RWPE2 (cell line): Measurements from ENCODE around the gene PROM2.

Experiments
- ATAC-seq: fragments of 200-7000 bp; cut with Tn5 transposase; 3 replicates; pipeline ENCODE4 v1.9.1; 2021; ENCODE audit warnings: low read depth
- DNase-seq: peaks from one replicate; pipeline ENCODE4 v3.0.0-alpha.2; 2020; ENCODE audit warnings: low spot score
- H3K27ac ChIP-seq: fragments of 450-650 bp; 2 replicates; pipeline ENCODE4 v1.5.1; 2017; ENCODE audit warnings: mild to moderate bottlenecking; ENCODE audit not compliant: poor library complexity, severe bottlenecking
- H3K27me3 ChIP-seq: fragments of 250-450 bp; sonication (Bioruptor Pico); 2 replicates; pipeline ENCODE4 v1.5.1; 2021; ENCODE audit warnings: mild to moderate bottlenecking, moderate library complexity; ENCODE audit not compliant: insufficient read depth, poor library complexity, severe bottlenecking
- H3K36me3 ChIP-seq: fragments of 250-450 bp; sonication (Bioruptor Pico); 2 replicates; pipeline ENCODE4 v1.5.1; 2020; ENCODE audit warnings: low read depth, mild to moderate bottlenecking, moderate library complexity
- H3K4me1 ChIP-seq: fragments of 250-450 bp; sonication (Bioruptor Pico); 2 replicates; pipeline ENCODE4 v1.5.1; 2021; ENCODE audit warnings: mild to moderate bottlenecking, moderate library complexity; ENCODE audit not compliant: insufficient read depth, poor library complexity, severe bottlenecking
- H3K4me3 ChIP-seq: fragments of 250-450 bp; sonication (Bioruptor Pico); 2 replicates; pipeline ENCODE4 v1.5.1; 2021; ENCODE audit warnings: mild to moderate bottlenecking, moderate library complexity; ENCODE audit not compliant: severe bottlenecking
- H3K9me3 ChIP-seq: fragments of 250-450 bp; sonication (Bioruptor Pico); 2 replicates; pipeline ENCODE4 v1.5.1; 2021; ENCODE audit warnings: mild to moderate bottlenecking, moderate library complexity; ENCODE audit not compliant: severe bottlenecking
- TF ChIP-seq, protein P1 (sequence below): fragments of 450-650 bp; IDR thresholded peaks from one replicate; pipeline ENCODE4 v1.5.1; 2017; ENCODE audit warnings: mild to moderate bottlenecking, moderate library complexity; ENCODE audit not compliant: poor library complexity, severe bottlenecking

Gene PROM2

DNA sequence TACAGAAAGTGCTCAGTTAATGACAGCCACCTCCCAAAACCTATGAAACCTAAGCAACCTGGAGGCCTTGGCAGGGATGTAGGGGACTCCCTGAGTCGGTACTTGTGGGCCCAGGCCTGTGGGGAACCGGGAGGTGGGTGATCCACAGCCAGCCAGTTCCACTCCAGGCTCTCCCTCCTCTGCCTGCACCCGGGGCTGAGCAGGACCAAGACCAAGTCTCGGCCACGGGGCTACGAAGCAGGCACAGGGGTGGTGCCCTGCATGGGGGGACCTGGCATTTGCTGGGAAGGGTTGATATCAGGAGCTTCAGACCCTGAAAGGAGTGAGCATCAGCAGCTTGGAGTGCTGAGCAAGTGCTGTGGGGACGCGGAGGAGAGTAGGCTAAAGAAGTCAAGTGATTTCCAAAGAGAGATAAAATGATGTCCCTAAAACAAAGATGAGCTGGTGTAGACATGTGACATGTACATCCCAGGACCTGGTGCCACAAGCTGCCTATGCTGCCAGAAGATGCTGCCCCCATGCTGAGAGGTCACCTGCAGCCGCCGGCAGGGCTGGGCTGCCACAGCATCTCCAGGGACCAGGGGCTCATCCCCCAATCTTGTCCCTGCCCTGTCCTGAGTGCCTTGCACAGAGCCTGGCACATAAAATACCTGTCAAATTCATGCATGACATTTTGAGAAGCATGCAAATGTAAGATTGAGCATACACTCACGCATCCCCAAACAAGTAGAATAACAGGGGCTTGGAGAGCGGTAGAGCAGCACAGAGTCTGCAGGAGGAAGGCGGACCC is 44.4 kb downstream of the PROM2 start:
- TF ChIP-seq, protein P1, sequence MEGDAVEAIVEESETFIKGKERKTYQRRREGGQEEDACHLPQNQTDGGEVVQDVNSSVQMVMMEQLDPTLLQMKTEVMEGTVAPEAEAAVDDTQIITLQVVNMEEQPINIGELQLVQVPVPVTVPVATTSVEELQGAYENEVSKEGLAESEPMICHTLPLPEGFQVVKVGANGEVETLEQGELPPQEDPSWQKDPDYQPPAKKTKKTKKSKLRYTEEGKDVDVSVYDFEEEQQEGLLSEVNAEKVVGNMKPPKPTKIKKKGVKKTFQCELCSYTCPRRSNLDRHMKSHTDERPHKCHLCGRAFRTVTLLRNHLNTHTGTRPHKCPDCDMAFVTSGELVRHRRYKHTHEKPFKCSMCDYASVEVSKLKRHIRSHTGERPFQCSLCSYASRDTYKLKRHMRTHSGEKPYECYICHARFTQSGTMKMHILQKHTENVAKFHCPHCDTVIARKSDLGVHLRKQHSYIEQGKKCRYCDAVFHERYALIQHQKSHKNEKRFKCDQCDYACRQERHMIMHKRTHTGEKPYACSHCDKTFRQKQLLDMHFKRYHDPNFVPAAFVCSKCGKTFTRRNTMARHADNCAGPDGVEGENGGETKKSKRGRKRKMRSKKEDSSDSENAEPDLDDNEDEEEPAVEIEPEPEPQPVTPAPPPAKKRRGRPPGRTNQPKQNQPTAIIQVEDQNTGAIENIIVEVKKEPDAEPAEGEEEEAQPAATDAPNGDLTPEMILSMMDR = no peak
- no peaks in the 10 kb centered on the region for H3K27me3 ChIP-seq
- H3K4me3 ChIP-seq = no peak overlapping the region
- no peaks in the 10 kb centered on the region for H3K9me3 ChIP-seq
- H3K36me3 ChIP-seq = no peaks in the 10 kb centered on the region
- peaks cover 18% of the 10 kb centered on the region for H3K4me1 ChIP-seq
- H3K27ac ChIP-seq = no peak overlapping the region
- DNase-seq (no peak), ATAC-seq (no peak)

DNA sequence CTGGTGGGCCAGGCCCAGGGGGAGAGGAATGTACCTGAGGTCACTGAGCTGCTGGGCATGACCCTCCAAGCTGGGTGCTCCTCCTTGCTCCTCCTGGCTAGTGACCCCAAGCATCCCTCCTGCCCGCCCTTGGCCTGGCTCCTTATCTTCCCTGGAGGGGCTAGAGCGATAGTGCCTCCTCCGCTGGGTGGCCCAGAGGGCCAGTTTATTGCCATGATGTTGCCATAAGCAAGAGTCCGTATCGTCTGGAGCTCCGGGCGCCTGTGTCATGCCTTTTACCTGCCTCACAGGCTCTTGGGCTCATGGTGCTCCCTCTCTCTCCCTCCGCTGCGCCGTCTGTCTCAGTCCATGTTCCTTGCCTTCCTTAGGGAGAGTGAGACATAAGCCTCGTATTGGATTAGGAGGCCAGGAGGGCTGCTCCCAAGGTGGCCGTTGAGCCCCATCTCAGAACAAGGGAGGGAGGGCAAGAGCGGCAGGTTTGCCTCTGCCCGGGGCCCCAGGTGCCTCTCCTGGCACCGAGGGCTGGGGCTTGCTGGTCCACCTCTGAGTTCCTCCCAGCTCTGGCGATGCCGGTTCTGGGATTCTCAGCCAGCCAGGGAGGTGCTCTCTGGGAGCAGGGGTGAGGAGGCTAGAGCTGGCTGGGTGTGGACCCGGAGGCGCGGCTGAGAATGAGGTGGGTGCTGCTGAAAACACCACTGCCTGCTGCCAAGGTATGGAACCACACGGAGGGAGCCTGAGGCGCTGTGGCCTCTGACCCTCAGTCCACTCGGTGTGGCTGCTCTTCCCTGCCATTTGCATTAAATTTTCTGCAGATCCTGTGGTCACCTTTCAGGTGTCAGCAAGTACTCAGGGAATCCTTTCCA is 45.5 kb downstream of the PROM2 start:
- Histone ChIP-seq H3K36me3 (no peaks in the 10 kb centered on the region), H3K4me1 (peaks cover 18% of the 10 kb centered on the region), H3K27me3 (no peaks in the 10 kb centered on the region), H3K4me3 (no peak overlapping the region), H3K9me3 (no peaks in the 10 kb centered on the region), H3K27ac (no peak overlapping the region)
- TF ChIP-seq, protein P1 = no peak
- ATAC-seq (no peak), DNase-seq (no peak)

DNA sequence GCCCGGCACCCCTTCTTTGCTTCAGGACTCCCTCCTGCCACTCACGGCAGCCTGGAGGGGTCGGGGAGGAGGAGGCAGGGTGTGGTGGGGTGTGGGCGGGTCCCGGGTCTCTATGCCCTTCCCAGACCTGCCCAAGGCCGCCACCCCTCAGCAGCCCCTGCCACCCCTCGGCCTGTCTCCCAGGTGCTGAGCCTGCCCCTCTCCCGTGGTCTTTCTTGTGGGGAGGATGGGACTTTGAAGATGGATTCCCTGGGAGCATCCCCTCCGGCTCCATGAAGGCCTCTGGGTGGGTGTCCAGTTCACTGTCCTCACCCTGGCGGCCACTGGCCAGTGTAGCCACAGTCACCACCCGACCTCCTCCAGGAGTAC is 46.1 kb downstream of the PROM2 start:
- Histone ChIP-seq H3K4me3 (no peak overlapping the region), H3K27me3 (no peaks in the 10 kb centered on the region), H3K36me3 (no peaks in the 10 kb centered on the region), H3K9me3 (no peaks in the 10 kb centered on the region), H3K27ac (no peak overlapping the region), H3K4me1 (peaks cover 16% of the 10 kb centered on the region)
- DNase-seq (no peak), ATAC-seq (no peak)
- TF ChIP-seq, protein P1 = no peak

DNA sequence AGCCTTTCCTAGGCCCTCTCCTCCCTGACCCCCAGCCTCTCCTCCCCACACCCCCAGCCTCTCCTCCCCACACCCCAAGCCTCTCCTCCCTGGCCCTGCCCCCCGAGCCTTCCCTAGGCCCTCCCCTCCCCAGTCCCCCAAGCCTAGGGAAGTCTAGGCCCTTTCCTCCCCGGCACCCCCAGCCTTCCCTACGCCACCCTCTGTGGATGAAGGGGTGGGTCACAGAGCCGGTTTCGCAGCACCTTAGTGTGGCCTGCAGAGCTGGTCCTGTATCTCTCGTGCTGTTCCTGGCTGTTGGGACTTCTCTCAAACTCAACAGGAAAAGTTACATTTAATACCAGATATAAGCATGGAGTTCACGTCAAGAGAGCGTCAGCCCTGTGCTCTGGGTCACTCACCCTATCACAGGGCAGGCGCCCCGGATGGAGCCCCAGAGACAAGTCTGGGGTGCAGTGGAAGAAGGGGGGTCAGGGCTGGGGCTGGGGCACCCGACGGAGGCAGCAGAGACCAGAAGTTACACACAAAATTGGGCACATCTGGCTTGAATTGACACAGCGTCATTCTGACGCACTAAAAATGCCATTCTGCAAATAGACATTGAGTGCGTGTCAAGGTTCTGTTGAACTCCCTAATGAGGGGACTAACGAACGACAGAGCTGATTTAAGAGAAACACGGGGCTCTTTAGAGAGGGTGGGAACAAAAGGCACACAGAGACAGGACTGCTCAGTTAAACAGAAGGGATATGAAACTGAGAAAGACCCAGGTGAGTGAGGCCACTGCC is 46.9 kb downstream of the PROM2 start:
- no peak overlapping the region for H3K27ac ChIP-seq
- H3K27me3 ChIP-seq = no peaks in the 10 kb centered on the region
- TF ChIP-seq, protein P1 = no peak
- H3K4me1 ChIP-seq = peaks cover 8% of the 10 kb centered on the region
- no peak overlapping the region for H3K4me3 ChIP-seq
- H3K36me3 ChIP-seq = no peaks in the 10 kb centered on the region
- no peak for DNase-seq
- ATAC-seq = no peak
- no peaks in the 10 kb centered on the region for H3K9me3 ChIP-seq
